ENCODE data around the gene CNTN5.

CNTN5 gene

DNA sequence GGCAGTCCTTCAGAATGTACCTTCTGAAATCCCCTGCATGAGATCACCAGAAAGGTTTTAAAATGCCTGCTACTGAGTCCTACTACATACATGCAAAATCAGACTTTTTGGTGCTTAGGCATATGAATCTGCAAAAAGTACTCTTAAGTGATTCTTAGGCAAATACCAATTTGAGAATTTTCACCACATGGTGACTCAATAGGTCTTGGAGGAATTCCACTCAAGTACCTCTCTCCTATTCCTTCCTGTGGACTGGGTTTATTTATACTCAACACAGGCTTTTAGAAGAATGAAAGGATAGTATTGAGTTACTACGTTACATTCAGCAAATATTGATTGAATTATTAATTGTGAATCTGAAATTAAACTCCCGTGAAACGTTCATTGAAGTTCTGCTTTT lies 223.9 kb downstream of the CNTN5 start:
- TF ChIP-seq, protein P1, sequence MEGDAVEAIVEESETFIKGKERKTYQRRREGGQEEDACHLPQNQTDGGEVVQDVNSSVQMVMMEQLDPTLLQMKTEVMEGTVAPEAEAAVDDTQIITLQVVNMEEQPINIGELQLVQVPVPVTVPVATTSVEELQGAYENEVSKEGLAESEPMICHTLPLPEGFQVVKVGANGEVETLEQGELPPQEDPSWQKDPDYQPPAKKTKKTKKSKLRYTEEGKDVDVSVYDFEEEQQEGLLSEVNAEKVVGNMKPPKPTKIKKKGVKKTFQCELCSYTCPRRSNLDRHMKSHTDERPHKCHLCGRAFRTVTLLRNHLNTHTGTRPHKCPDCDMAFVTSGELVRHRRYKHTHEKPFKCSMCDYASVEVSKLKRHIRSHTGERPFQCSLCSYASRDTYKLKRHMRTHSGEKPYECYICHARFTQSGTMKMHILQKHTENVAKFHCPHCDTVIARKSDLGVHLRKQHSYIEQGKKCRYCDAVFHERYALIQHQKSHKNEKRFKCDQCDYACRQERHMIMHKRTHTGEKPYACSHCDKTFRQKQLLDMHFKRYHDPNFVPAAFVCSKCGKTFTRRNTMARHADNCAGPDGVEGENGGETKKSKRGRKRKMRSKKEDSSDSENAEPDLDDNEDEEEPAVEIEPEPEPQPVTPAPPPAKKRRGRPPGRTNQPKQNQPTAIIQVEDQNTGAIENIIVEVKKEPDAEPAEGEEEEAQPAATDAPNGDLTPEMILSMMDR (IDR thresholded peaks at IDR 0.05), result no peak
- intact Hi-C loops (cut with DNase I; ENCODE audit: low total_unique reads), result no loop called here

DNA sequence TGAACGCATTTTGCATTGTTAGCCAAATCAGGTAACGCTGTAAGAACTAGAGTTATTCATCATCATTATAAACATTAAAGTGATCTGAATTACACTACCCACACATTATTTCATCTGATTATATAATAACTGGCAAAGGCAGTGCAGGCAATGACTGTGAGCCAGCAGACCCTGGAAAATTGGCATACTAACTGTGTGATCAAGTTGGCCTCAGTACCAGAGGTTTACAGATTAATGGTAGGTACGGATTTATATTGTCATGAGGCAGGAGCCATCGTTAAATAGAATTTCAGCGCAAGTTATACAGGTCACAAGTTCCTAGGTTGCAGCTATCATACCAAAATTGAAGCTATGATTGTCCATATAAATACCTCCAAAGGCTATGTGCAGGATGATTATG lies 225.4 kb downstream of the CNTN5 start:
- intact Hi-C loops (cut with DNase I; ENCODE audit: low total_unique reads), result no loop called here
- Histone ChIP-seq H3K27ac (no peak overlapping the region), H3K4me3 (no peak overlapping the region), H3K36me3 (no peaks in the 10 kb centered on the region), H3K4me1 (no peaks in the 10 kb centered on the region), H3K9me3 (no peaks in the 10 kb centered on the region), H3K27me3 (no peaks in the 10 kb centered on the region)
- TF ChIP-seq, protein P1 (IDR thresholded peaks at IDR 0.05), result no peak
- DNase-seq, result no peak

More for the DNA sequence above, 223.9 kb downstream of the CNTN5 start:
- DNase-seq, result no peak
- Histone ChIP-seq H3K36me3 (no peaks in the 10 kb centered on the region), H3K27me3 (no peaks in the 10 kb centered on the region), H3K4me3 (no peak overlapping the region), H3K9me3 (no peaks in the 10 kb centered on the region), H3K27ac (no peak overlapping the region), H3K4me1 (no peaks in the 10 kb centered on the region)

DNA sequence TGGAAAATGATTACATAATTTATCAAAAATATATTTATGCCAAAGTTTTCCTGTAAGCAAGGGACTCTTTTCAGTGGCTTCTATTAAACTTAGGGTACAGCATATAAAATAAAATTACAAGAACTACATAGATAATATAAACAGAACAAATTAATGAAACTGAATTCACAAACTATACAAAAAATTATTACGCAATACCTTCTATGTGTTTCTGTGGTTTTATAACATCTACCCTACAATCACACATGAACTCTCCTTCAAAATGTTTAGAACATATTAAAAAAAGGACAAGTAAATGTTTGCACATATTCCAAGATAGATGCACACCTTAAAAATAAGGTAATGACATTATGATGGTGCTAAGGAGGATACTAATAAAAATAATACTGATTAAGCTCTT lies 235.9 kb downstream of the CNTN5 start:
- no peak overlapping the region for H3K27ac ChIP-seq
- intact Hi-C loops (cut with DNase I; ENCODE audit: low total_unique reads), result no loop called here
- no peak overlapping the region for H3K4me3 ChIP-seq
- no peaks in the 10 kb centered on the region for H3K27me3 ChIP-seq
- TF ChIP-seq, protein P1 (IDR thresholded peaks at IDR 0.05), result no peak
- H3K4me1 ChIP-seq, result no peaks in the 10 kb centered on the region
- no peaks in the 10 kb centered on the region for H3K36me3 ChIP-seq
- no peak for DNase-seq
- no peaks in the 10 kb centered on the region for H3K9me3 ChIP-seq

DNA sequence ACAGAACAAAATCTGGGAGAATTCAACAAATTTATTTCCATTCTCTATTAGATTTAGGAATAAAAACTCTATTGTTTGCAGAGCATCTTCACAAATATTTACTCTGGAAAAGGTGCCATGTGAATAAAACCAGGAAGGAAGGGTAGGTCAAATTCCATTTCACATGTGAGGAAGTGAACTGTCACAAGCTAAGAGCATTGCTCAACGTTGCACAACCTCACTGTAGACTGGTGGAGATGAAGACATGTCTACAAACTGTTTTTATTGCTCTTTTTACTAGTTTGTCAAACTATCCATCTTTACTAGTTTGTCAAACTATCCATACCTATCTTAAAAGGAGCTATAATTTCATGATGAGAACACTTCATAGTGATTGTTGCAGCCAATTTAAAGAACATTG lies 236.4 kb downstream of the CNTN5 start:
- Histone ChIP-seq H3K36me3 (no peaks in the 10 kb centered on the region), H3K27ac (no peak overlapping the region), H3K9me3 (no peaks in the 10 kb centered on the region), H3K4me3 (no peak overlapping the region), H3K4me1 (no peaks in the 10 kb centered on the region), H3K27me3 (no peaks in the 10 kb centered on the region)
- TF ChIP-seq, protein P1 (IDR thresholded peaks at IDR 0.05), result no peak
- intact Hi-C loops (cut with DNase I; ENCODE audit: low total_unique reads), result no loop called here
- no peak for DNase-seq

DNA sequence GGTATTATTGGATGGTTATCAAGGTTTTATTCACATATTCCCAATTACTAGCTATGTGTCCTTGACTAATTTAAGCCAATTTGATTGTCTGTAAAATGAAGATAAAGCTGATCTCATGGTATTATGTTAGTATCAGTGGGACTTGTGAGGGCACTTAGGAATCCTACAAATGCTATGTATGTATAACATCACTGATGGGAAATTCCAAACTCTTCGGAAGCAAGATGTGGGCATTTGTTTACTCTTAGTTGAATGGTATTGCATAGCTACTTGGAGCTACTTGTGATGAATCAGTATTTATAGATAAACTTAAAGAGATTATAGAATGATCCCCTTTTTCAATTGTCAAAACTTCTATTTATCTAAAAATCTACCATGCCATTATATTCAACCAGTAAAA lies 239.9 kb downstream of the CNTN5 start:
- Histone ChIP-seq H3K4me1 (no peaks in the 10 kb centered on the region), H3K36me3 (no peaks in the 10 kb centered on the region), H3K27me3 (no peaks in the 10 kb centered on the region), H3K27ac (no peak overlapping the region), H3K9me3 (no peaks in the 10 kb centered on the region), H3K4me3 (no peak overlapping the region)
- DNase-seq, result no peak
- intact Hi-C loops (cut with DNase I; ENCODE audit: low total_unique reads), result loop anchor here (2.0 kb wide), 1 partner anchor 58 kb away; no protein-coding TSS in a partner anchor
- TF ChIP-seq, protein P1 (IDR thresholded peaks at IDR 0.05), result no peak

DNA sequence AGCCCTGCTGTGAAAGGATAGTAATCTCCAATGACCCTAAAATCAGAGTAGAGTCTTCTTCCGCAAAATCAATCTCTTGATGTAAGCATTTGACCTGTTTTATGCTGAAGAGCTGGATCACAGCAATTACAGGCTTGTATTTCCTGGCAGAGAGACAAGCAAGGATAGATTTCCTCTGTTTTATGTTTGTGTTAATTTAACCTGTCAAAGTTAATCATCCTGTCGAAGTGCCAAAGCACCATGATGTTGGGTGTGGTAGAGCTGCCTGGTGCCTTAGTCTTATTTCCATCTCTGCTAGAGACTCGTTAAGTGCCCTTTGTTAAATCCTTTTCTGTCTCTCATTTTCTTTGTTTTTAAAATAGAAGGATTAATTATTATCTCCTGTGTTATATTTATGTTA lies 248.1 kb downstream of the CNTN5 start:
- Histone ChIP-seq H3K27me3 (no peaks in the 10 kb centered on the region), H3K36me3 (no peaks in the 10 kb centered on the region), H3K27ac (no peak overlapping the region), H3K9me3 (no peaks in the 10 kb centered on the region), H3K4me1 (no peaks in the 10 kb centered on the region), H3K4me3 (no peak overlapping the region)
- no peak for DNase-seq
- intact Hi-C loops (cut with DNase I; ENCODE audit: low total_unique reads), result no loop called here
- TF ChIP-seq, protein P1 (IDR thresholded peaks at IDR 0.05), result no peak
